Activated naive CD8-positive, alpha-beta T cell treated with anti-CD3 and anti-CD28 coated beads, Interleukin-2, amount 50 U/mL, for 16 hours (primary cell): ENCODE results near the gene ITPKA.

Experiments used
- DNase-seq: peaks from one replicate; pipeline ENCODE4 v3.0.0-alpha.2; 2020; ENCODE audit warnings: low read depth, low spot score

ITPKA gene

GRCh38 chr15:41490355-41490754 lies 3.3 kb upstream of the ITPKA start:
- no peak for DNase-seq

GRCh38 chr15:41491889-41492288 lies 1.8 kb upstream of the ITPKA start:
- DNase-seq: no peak

- DNase-seq: no peak
Measured at GRCh38 chr15:41492597-41493204, 973 bp upstream of the ITPKA start.

GRCh38 chr15:41493902-41494189 lies 172 bp downstream of the ITPKA start:
- DNase-seq: no peak

GRCh38 chr15:41494190-41494921 lies 682 bp downstream of the ITPKA start:
- DNase-seq: no peak

GRCh38 chr15:41494922-41495735 lies 1.5 kb downstream of the ITPKA start:
- DNase-seq: no peak

GRCh38 chr15:41495736-41496599 lies 2.3 kb downstream of the ITPKA start:
- DNase-seq: no peak

GRCh38 chr15:41498657-41499056 lies 5.0 kb downstream of the ITPKA start:
- no peak for DNase-seq

- DNase-seq: no peak
Measured at GRCh38 chr15:41499109-41499851, 5.6 kb downstream of the ITPKA start.

GRCh38 chr15:41501191-41501917 lies 7.7 kb downstream of the ITPKA start:
- DNase-seq: no peak

- DNase-seq: no peak
Measured at GRCh38 chr15:41501931-41502794, 8.5 kb downstream of the ITPKA start.

- DNase-seq: no peak
Measured at GRCh38 chr15:41502795-41503668, 9.4 kb downstream of the ITPKA start.

- DNase-seq: no peak
Measured at GRCh38 chr15:41503669-41504010, 10.0 kb downstream of the ITPKA start.

- no peak for DNase-seq
Measured at GRCh38 chr15:41504751-41505492, 11.2 kb downstream of the ITPKA start.

- no peak for DNase-seq
Measured at GRCh38 chr15:41505776-41506175, 12.1 kb downstream of the ITPKA start.

GRCh38 chr15:41506796-41507341 lies 13.2 kb downstream of the ITPKA start:
- DNase-seq: no peak

- DNase-seq: no peak
Measured at GRCh38 chr15:41507820-41508290, 14.2 kb downstream of the ITPKA start.
